M059J (cell line): Measurements from ENCODE around the gene LOXHD1. TPM values are rescaled to one million over a fixed set of nuclear protein-coding genes. Genes with fewer than 3 reads are reported as not detected.
A peak's percentile ranks its signal among the peaks of the same experiment; 100 is the strongest.

Source experiments
- DNase-seq: peaks from one replicate; pipeline ENCODE4 v3.0.0-alpha.2; 2012; ENCODE audit warnings: low read depth
- total RNA-seq: library from RNA; depleted of rRNA; stranded (reverse); fragments of >200 nt; shearing (Covaris generic); gene quantifications from 2 replicates; pipeline ENCODE4 v1.2.3, GENCODE V29; 2014; rRNA removed

LOXHD1 gene
- not detected in 2 replicates for total RNA-seq

- no peak for DNase-seq
Observed at GRCh38 chr18:46657115-46657955, at the start of gene LOXHD1. Gene LOXHD1, minus strand, starts transcription at chr18:46657220. Its CDS starts 187 bp downstream, at chr18:46657033.

DNA sequence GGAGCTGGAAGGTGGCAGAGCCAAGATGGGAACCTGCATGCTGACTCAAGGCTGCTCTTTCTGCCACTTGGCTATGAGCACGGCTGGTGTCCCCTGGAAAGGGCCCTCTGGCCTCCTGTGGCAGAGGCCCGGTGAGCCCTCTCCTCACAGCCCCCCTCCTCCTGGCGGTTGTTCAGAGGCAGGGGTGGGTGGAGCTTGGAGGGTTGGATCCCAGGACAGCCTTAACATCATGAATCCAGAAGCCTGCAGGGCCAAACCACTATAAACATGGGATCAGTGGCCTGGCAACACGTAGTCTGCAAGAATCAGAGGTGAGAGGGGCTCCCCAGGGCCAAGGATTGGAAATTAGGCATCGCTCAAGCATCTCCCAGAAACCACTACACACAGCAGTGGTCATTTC lies 48.5 kb upstream of the LOXHD1 start:
- peak; percentile 81 for DNase-seq

- DNase-seq, result no peak
Observed at GRCh38 chr18:46704816-46705215, 47.8 kb upstream of the LOXHD1 start.

DNA sequence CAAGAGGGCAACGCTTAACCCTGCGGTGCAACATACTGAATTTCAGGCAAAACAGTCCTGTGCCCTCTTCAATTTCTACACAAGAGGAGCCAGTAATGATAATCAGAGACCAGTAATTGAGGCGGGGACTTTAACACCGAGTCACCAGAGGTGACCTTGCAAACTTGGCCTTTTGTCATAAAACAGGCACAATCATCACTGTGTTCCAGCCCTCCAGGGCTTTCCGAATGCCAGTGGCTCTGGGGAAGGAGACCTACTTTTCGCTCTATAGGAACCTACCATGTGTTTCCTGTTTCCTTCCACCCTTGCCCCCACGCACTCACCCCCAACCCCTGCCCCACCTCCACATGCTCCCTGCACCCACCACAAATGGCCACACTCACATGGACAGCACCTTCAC lies 47.2 kb upstream of the LOXHD1 start:
- DNase-seq, result no peak

DNA sequence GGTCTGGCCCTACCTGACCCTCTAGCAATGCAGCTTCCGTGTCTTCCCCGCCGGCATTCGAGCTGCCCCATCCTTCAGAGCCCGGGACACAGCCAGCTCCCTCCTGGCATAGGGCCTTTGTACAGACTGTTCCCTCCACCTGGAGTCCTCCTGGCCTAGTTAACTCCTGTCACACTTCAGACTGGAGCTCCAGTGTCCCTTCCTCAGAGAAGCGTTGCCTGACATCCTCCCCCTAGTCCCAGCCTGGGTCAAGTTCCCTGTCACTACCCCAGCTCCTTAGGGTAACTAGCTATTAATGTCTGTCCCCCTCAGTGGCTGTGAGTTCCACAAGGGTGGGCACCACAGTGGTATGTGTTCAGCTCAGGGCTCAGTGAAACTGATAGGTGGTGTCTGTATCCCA lies 45.5 kb upstream of the LOXHD1 start:
- DNase-seq, result no peak

GRCh38 chr18:46700066-46700824 lies 43.2 kb upstream of the LOXHD1 start:
- no peak for DNase-seq

DNA sequence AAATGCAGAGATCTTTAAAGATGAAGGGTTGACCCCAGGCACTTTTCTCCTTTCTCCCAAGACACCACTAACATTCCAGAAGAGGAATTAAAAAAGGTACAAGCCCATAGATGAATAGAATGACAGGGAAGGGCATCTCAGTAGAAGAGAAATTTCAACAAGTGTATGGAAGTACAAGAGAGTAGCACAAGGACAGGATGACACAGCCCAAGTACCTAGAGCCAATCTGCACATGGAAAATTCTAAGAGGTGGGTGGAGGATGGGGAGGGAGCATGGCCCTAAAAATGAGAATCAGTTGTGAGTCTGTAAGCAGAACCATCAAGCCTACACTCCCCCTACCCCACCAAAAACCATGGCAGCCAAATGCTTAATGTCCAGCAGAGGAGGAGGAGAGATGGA lies 39.7 kb upstream of the LOXHD1 start:
- DNase-seq, result no peak

GRCh38 chr18:46696268-46696667 lies 39.2 kb upstream of the LOXHD1 start:
- DNase-seq, result no peak

- no peak for DNase-seq
Observed at GRCh38 chr18:46693996-46694395, 37.0 kb upstream of the LOXHD1 start.

DNA sequence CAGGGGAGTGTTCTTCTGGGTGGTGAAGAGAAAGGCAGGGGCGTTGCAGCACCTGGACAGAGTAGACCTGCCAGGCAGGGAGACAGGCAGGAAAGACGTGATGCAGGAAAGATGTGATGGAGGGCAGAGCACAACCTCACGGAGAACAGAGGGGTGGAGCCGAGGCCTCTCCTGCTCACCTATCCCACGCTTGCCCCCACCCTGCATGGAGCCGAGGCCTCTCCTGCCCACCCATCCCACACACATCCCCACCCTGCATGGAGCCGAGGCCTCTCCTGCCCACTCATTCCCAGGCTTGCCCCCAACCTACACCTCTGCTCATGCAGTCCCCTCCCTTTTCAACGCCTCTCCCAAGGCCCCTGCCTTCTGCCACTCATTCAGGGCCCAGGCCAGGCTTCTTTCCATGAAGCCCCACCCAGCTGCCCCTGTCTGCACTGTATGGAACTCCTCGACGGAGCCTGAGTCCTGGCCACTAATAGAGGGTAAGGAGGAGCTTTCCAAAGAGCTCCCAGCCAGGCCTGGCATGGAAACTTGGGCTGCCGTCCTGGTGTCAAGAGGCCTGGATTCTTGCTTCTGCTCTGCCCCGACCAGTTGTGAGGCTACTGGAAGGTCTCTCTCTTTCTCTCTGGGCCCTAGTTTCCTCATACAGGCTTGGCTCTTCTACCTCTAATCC lies 32.0 kb upstream of the LOXHD1 start:
- DNase-seq, result no peak

GRCh38 chr18:46686186-46686585 lies 29.2 kb upstream of the LOXHD1 start:
- no peak for DNase-seq

DNA sequence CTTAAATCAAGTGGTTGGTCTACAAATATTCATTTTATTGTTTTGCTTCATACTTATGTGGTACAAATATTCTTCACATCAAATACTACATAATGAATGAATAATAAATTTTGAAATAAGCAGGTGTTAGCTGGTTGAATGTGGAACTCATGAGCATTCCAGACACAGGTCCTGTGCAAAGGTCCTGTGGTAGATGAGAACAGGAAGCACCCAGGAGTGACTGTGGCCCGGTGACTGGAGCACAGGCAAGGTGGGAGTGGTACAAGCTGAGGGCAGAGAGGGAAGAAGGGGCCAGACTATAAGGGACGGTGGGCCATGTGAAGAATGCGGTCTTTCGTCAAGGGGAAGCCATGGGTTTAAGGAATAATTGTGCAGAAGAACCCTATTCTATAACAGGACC lies 26.2 kb upstream of the LOXHD1 start:
- no peak for DNase-seq

DNA sequence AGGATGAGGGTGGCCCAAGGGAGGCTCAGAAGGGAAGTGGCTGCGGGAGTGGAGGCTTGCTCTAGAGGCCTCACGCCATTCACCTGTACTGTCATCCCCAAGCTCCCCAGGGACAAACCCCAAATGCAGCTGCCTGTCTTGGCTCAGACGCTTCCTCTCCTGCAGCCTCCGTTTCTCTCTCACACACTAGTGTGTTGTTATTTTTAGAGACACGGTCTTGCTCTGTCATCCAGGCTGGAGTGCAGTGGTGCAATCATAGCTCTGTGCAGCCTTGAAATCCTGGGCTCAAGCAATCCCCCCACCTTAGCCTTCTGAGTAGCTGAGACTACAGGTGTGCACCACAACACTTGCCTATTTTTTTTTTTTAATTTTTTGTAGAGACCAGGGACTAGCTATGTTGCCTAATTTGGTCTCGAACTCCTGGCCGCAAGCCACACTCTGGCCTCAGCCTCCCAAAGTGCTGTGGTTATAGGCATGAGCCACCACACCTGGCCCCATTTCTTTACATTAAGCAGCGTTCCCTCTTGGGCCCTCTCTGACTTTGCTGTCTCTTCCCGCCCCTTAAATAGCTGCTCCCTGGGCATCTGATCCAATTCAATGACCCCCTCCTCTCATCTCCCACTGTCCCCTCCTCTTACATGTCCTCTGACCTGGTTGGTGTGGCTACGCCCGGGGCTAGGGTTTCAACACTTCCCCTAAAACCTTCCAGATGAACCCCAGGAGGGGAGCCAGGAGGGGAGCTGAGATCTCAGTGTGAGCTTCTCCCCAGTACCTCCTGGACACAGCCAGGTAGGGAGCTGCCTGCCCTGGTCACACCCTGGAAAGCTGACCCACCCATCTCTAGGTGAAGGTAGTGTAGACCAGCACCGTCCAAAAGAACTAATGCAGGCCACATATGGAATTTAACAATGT lies 24.0 kb upstream of the LOXHD1 start:
- DNase-seq, result no peak

DNA sequence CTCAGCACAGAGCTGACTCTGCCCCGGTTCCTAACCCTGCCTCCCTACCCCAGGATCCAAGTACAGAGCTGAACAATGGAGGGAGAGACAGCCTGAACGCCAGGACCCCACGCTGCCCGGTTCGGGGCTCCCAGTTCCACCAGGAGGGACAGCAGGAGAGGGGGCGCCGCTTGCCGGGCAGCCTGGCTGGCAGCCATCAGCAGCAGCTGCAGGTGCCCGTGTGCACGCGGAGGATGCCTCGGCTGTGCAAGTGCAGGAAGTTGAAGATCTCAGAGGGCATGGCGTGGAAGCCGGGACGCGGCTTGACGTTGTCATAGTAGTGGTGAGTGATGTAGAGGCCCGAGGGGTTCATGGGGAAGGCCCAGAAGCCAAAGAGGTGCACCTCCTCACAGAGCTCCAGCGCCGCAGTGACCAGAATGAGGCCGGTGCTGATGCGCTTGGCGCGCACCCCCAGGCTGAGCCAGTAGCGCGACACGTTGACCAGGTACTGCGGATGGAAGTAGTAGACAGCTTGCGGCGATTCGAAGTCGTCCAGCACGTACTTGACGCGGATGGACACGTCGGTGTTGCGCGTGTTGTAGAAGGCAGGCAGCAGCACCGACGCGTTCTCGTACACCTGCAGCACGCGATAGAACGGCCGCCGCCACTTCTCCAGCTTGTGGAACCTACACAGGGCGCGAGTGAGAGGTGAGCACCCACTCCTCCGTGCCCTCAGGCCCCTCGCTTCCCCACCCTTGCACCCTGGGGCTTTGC lies 23.0 kb upstream of the LOXHD1 start:
- DNase-seq, result no peak

GRCh38 chr18:46678785-46679399 lies 21.9 kb upstream of the LOXHD1 start:
- no peak for DNase-seq

DNA sequence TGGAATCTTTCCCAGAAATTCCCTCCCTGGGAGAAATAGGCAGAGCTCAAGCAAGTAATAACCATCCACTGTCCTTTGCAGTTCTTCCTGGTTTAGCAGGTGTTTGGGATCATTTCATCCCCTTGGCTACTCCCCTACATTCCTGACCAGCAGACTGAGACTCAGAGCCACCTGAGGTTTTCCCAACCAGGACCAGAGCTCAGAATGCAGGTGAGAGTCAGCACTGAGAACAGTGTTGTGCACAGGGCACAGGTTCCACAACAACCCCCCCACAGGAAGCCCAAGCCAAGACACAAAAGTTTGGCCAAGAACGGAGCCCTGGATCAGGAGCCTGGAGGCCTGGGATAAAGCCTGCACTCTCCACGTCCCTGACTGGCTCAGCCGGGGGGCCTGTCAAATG lies 21.0 kb upstream of the LOXHD1 start:
- no peak for DNase-seq

GRCh38 chr18:46677611-46678010 lies 20.6 kb upstream of the LOXHD1 start:
- peak; percentile 86 for DNase-seq

DNA sequence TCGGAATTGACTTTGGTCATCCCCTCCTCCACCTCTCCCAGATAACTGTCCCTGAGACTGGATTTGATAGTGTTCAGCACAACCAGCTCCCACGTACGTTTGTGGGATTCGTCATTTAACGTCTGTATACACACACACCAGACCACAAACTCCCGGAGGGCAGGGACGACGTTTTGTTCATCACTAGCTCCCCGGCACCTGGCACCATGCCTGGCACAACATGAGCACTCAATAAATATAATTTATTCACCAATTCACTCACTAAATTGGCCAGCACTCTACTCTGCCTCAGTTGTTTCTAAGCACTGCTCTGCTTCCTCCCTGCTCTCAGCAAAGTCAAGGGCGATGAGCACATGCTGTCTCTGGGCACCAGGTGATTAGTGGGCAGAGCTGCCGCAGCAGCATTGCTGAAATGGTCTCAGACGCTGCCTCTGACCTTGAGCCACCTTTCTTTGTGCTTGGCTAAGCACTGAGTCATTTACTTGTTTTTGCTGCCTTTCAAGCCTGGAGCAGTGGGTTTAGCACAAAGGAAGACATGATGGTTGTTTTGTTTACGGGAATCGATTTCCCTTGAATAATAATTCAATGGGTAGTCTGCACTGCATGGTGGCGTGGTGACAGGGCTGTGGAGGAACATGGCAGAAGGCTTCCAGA lies 19.3 kb upstream of the LOXHD1 start:
- peak; percentile 99 for DNase-seq

DNA sequence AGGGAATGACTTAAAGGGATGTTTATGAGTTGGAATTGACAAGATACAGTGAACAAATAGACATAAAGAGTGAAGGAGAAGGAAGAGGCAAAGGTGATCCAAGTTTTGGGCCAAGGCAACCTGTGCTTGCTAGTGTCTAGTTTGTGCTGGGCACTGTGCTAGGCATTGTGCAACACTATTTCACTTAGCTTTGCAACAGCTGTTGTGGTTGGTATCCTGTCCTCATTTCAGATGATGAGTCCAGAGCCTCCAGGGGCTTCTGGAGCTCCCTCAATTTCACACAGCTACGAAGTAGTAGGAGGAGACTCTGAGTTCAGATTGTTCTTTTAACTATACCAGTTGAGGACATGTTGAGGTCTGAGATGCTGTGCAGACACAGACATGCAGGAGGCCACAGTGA lies 18.1 kb upstream of the LOXHD1 start:
- DNase-seq, result peak; percentile 39
